ENCODE data around the gene PPP2R2C. TPM values are rescaled to one million over a fixed set of nuclear protein-coding genes. Genes with fewer than 3 reads are reported as not detected.

The PPP2R2C gene
- total and polyA plus RNA-seq, 11 donors = 0.22 to 20.0 (median 6.8) TPM

GRCh38 chr4:6300359-6300758 lies 172.1 kb downstream of the PPP2R2C start:
- DNase-seq (peak in 1 of 5 donors; percentile 16), ATAC-seq (no peak)
- Histone ChIP-seq H3K4me3 (no peak overlapping the region), H3K9me3 (no peaks in the 10 kb centered on the region), H3K27ac (no peak overlapping the region), H3K36me3 (peaks cover 0 to 87% (median 67%) of the 10 kb centered on the region in 9 donors), H3K27me3 (no peaks in the 10 kb centered on the region), H3K4me1 (no peaks in the 10 kb centered on the region)
- intact Hi-C loops (cut with DNase I) = no loop called here
- WGBS, 4 donors = 87 to 92% (median 90%) methylated on average over 11 of the region's 11 CpGs
- no peak for TF ChIP-seq CTCF (IDR thresholded peaks at IDR 0.05)
- TF ChIP-seq POLR2A (IDR thresholded peaks at IDR 0.05) = no peak

- H3K9me3 ChIP-seq = no peaks in the 10 kb centered on the region
- no peak overlapping the region for H3K4me3 ChIP-seq
- TF ChIP-seq CTCF (IDR thresholded peaks at IDR 0.05) = no peak
- no peak for TF ChIP-seq POLR2A (IDR thresholded peaks at IDR 0.05)
- ATAC-seq = no peak
- 89 to 95% (median 91%) methylated on average over 12 of the region's 12 CpGs for WGBS, 4 donors
- no peak overlapping the region for H3K27ac ChIP-seq
- intact Hi-C loops (cut with DNase I) = no loop called here
- no peaks in the 10 kb centered on the region for H3K4me1 ChIP-seq
- H3K27me3 ChIP-seq = no peaks in the 10 kb centered on the region
- peak in 1 of 5 donors; percentile 33 for DNase-seq
- H3K36me3 ChIP-seq = peaks cover 0 to 92% (median 72%) of the 10 kb centered on the region in 9 donors
Observed at GRCh38 chr4:6299875-6300274, 172.5 kb downstream of the PPP2R2C start.

DNA sequence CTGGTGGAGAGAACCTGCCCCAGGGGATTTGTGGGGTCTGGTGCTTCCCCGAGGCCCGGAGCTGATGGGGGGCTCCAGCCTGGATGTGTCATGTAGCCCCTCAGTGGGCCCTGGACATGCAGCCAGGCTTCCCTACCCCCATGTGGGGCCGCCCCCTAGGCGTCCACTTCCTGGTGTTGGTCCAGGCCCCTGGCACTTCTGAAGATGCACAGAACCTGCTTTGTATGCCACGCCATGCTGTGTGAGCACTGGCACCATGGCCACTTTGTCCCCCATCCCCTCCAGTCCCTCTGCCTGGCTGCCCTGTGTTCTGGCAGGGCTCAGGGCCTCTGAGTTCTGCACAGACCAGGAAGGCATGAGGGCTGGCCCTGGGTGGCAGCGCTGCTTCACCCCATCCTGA lies 173.6 kb downstream of the PPP2R2C start:
- Histone ChIP-seq H3K9me3 (no peaks in the 10 kb centered on the region), H3K4me3 (no peak overlapping the region), H3K27ac (no peak overlapping the region), H3K36me3 (peaks cover 0 to 95% (median 70%) of the 10 kb centered on the region in 9 donors), H3K27me3 (no peaks in the 10 kb centered on the region), H3K4me1 (no peaks in the 10 kb centered on the region)
- intact Hi-C loops (cut with DNase I) = no loop called here
- WGBS, 4 donors = 90 to 93% (median 92%) methylated on average over 2 to 6 of the region's 6 CpGs
- peak in 1 of 5 donors; percentile 47 for DNase-seq
- no peak for TF ChIP-seq POLR2A (IDR thresholded peaks at IDR 0.05)
- TF ChIP-seq CTCF (IDR thresholded peaks at IDR 0.05) = no peak
- ATAC-seq = no peak

GRCh38 chr4:6298035-6298434 lies 174.4 kb downstream of the PPP2R2C start:
- H3K36me3 ChIP-seq = peaks cover 0 to 95% (median 70%) of the 10 kb centered on the region in 9 donors
- 79 to 89% (median 85%) methylated on average over 13 of the region's 13 CpGs for WGBS, 4 donors
- no peak overlapping the region for H3K27ac ChIP-seq

More at GRCh38 chr4:6298035-6298434, 174.4 kb downstream of the PPP2R2C start:
- ATAC-seq = no peak
- Histone ChIP-seq H3K27me3 (no peaks in the 10 kb centered on the region), H3K4me1 (no peaks in the 10 kb centered on the region), H3K4me3 (no peak overlapping the region), H3K9me3 (no peaks in the 10 kb centered on the region)
- intact Hi-C loops (cut with DNase I) = no loop called here
- no peak for TF ChIP-seq CTCF (IDR thresholded peaks at IDR 0.05)
- no peak for TF ChIP-seq POLR2A (IDR thresholded peaks at IDR 0.05)
- DNase-seq = peak in 1 of 5 donors; percentile 36

Measured in heart left ventricle (tissue), 16 donors.